Left ventricle myocardium inferior (tissue), 1 donor: ENCODE results near the gene SULT4A1. TPM values are rescaled to one million over a fixed set of nuclear protein-coding genes. Genes with fewer than 3 reads are reported as not detected.

ENCODE experiments used
- DNase-seq: peaks from one replicate; pipeline ENCODE4 v3.0.0-alpha.2; 2020
- H3K27ac ChIP-seq: fragments of 200-600 bp; replicated peaks from 2 replicates; pipeline ENCODE4 v1.8.0; 2021
- H3K27me3 ChIP-seq: fragments of 200-600 bp; 2 replicates; pipeline ENCODE4 v1.8.0; 2021; ENCODE audit warnings: low read depth
- H3K36me3 ChIP-seq: fragments of 200-600 bp; 2 replicates; pipeline ENCODE4 v1.8.0; 2021
- H3K4me1 ChIP-seq: fragments of 200-600 bp; 2 replicates; pipeline ENCODE4 v1.8.0; 2021
- H3K4me3 ChIP-seq: fragments of 200-600 bp; 2 replicates; pipeline ENCODE4 v1.8.0; 2021; ENCODE audit warnings: mild to moderate bottlenecking, moderate library complexity
- H3K9me3 ChIP-seq: fragments of 200-600 bp; replicated peaks from 2 replicates; pipeline ENCODE4 v1.8.0; 2021
- CTCF ChIP-seq: fragments of 200-600 bp; IDR thresholded peaks from 2 replicates; pipeline ENCODE4 v1.8.0; 2021; ENCODE audit warnings: antibody characterized with exemption, mild to moderate bottlenecking, borderline replicate concordance
- intact Hi-C: fragments of 100-400 bp; cut with micrococcal nuclease; formaldehyde crosslinking; loops from one replicate; pipeline ENCODE4 v1.11.0; 2022
- total RNA-seq: library from RNA; stranded (reverse); fragmentation: NEBNext Ultra II Directional; extraction: Animal tissue kit (Norgen Biotek cat#: 25700); gene quantifications from one replicate; pipeline ENCODE4 v1.2.1, GENCODE V29; 2021
- donor health status: DM: no; HTN: yes; CAD: no; lungs with severe emphysema.

The SULT4A1 gene
- total RNA-seq, 1 donor from 2014 or later = 0.08 TPM

GRCh38 chr22:43887391-43887790 is 25.1 kb upstream of the SULT4A1 start:
- Histone ChIP-seq H3K4me3 (no peak overlapping the region), H3K9me3 (no peaks in the 10 kb centered on the region), H3K4me1 (peaks cover 11% of the 10 kb centered on the region), H3K27ac (no peak overlapping the region), H3K27me3 (peaks cover 71% of the 10 kb centered on the region), H3K36me3 (no peaks in the 10 kb centered on the region)
- intact Hi-C loops = loop anchor here (10.0 kb wide), 1 partner anchor 57 kb away; no protein-coding TSS in a partner anchor
- no peak for DNase-seq
- TF ChIP-seq CTCF = no peak

- H3K9me3 ChIP-seq = no peaks in the 10 kb centered on the region
- TF ChIP-seq CTCF = no peak
- no peak overlapping the region for H3K4me3 ChIP-seq
- peaks cover 3% of the 10 kb centered on the region for H3K4me1 ChIP-seq
- no peak for DNase-seq
- peaks cover 67% of the 10 kb centered on the region for H3K27me3 ChIP-seq
- H3K36me3 ChIP-seq = no peaks in the 10 kb centered on the region
- intact Hi-C loops = loop anchor here (10.0 kb wide), 1 partner anchor 59 kb away; no protein-coding TSS in a partner anchor
- H3K27ac ChIP-seq = no peak overlapping the region
These were observed 23.9 kb upstream of the SULT4A1 start for GRCh38 chr22:43886231-43886630.

- TF ChIP-seq CTCF = no peak
- H3K27ac ChIP-seq = no peak overlapping the region
- DNase-seq = no peak
- H3K4me3 ChIP-seq = no peak overlapping the region
- intact Hi-C loops = loop anchor here (10.0 kb wide), 1 partner anchor 59 kb away; no protein-coding TSS in a partner anchor
- H3K9me3 ChIP-seq = no peaks in the 10 kb centered on the region
- H3K27me3 ChIP-seq = peaks cover 67% of the 10 kb centered on the region
- H3K36me3 ChIP-seq = no peaks in the 10 kb centered on the region
- H3K4me1 ChIP-seq = no peaks in the 10 kb centered on the region
These were observed 23.5 kb upstream of the SULT4A1 start for GRCh38 chr22:43885786-43886185.

GRCh38 chr22:43885319-43885671 is 23.0 kb upstream of the SULT4A1 start:
- Histone ChIP-seq H3K4me3 (no peak overlapping the region), H3K27me3 (peaks cover 67% of the 10 kb centered on the region), H3K27ac (no peak overlapping the region), H3K9me3 (no peaks in the 10 kb centered on the region), H3K4me1 (no peaks in the 10 kb centered on the region), H3K36me3 (no peaks in the 10 kb centered on the region)
- TF ChIP-seq CTCF = no peak
- DNase-seq = no peak
- intact Hi-C loops = loop anchor here (10.0 kb wide), 1 partner anchor 60 kb away; no protein-coding TSS in a partner anchor

GRCh38 chr22:43884600-43885318 is 22.4 kb upstream of the SULT4A1 start:
- Histone ChIP-seq H3K27ac (no peak overlapping the region), H3K9me3 (no peaks in the 10 kb centered on the region), H3K4me1 (no peaks in the 10 kb centered on the region), H3K36me3 (no peaks in the 10 kb centered on the region), H3K4me3 (no peak overlapping the region), H3K27me3 (peaks cover 67% of the 10 kb centered on the region)
- TF ChIP-seq CTCF = peak; percentile 83
- peak; percentile 59 for DNase-seq
- intact Hi-C loops = loop anchor here (10.0 kb wide), 1 partner anchor 60 kb away; no protein-coding TSS in a partner anchor
